Endometrial microvascular endothelial cells (primary cell): ENCODE data around the gene PISD. TPM values are rescaled to one million over a fixed set of nuclear protein-coding genes. Genes with fewer than 3 reads are reported as not detected.
"Not testable (repeated sequence)": the region's sequence is repeated elsewhere in the genome, so short reads cannot be mapped to it uniquely, and the experiment has no call there.

Experiments used
- in situ Hi-C: cut with HindIII; loops from 2 replicates; pipeline ENCODE4 v1.10.0; 2017; ENCODE audit warnings: low sequenced_read_pairs, low pct_unique_long_range_greater_than_20kb; ENCODE audit errors: inconsistent ontology term
- total RNA-seq: library from RNA; depleted of rRNA; stranded (reverse); fragments of >200 nt; gene quantifications from one replicate; pipeline ENCODE4 v1.2.3, GENCODE V29; 2015; ENCODE audit errors: inconsistent ontology term

PISD gene
- total RNA-seq, 1 donor from 2014 or later = 84.6 TPM

GRCh38 chr22:31614781-31615490 lies 47.1 kb downstream of the PISD start:
- in situ Hi-C loops = no loop called here

- in situ Hi-C loops = no loop called here
Observed at GRCh38 chr22:31613904-31614296, 48.1 kb downstream of the PISD start.

- in situ Hi-C loops = no loop called here
Observed at GRCh38 chr22:31613286-31613903, 48.6 kb downstream of the PISD start.

GRCh38 chr22:31612891-31613285 lies 49.1 kb downstream of the PISD start:
- in situ Hi-C loops = no loop called here

- in situ Hi-C loops = no loop called here
Observed at GRCh38 chr22:31611061-31611760, 50.8 kb downstream of the PISD start.

- in situ Hi-C loops = no loop called here
Observed at GRCh38 chr22:31610611-31611010, 51.4 kb downstream of the PISD start.

- in situ Hi-C loops = no loop called here
Observed at GRCh38 chr22:31609716-31610115, 52.3 kb downstream of the PISD start.

GRCh38 chr22:31607696-31608095 lies 54.3 kb downstream of the PISD start:
- in situ Hi-C loops = no loop called here

- in situ Hi-C loops = no loop called here
Observed at GRCh38 chr22:31605851-31606585, 56.0 kb downstream of the PISD start.

- in situ Hi-C loops = no loop called here
Observed at GRCh38 chr22:31604746-31605705, 57.0 kb downstream of the PISD start.

GRCh38 chr22:31604137-31604705 lies 57.8 kb downstream of the PISD start:
- in situ Hi-C loops = no loop called here

GRCh38 chr22:31603574-31603973 lies 58.4 kb downstream of the PISD start:
- in situ Hi-C loops = no loop called here

- in situ Hi-C loops = no loop called here
Observed at GRCh38 chr22:31603081-31603525, 58.9 kb downstream of the PISD start.

GRCh38 chr22:31602259-31602952 lies 59.6 kb downstream of the PISD start:
- in situ Hi-C loops = no loop called here

- in situ Hi-C loops = no loop called here
Observed at GRCh38 chr22:31595271-31595670, 66.7 kb downstream of the PISD start.

- in situ Hi-C loops = not testable (repeated sequence)
Observed at GRCh38 chr22:31590161-31590560, 71.9 kb downstream of the PISD start.

- in situ Hi-C loops = no loop called here
Observed at GRCh38 chr22:31588970-31589675, 72.9 kb downstream of the PISD start.
